ENCODE data around the gene XRCC6. TPM values are rescaled to one million over a fixed set of nuclear protein-coding genes. Genes with fewer than 3 reads are reported as not detected.
A peak's percentile ranks its signal among the peaks of the same experiment; 100 is the strongest.
"Not testable (repeated sequence)": the region's sequence is repeated elsewhere in the genome, so short reads cannot be mapped to it uniquely, and the experiment has no call there.

XRCC6 gene
- total RNA-seq: 100 to 1,000 TPM; 274 to 359 TPM

GRCh38 chr22:41621099-41621910, at the start of gene XRCC6:
Gene XRCC6 (plus strand): TSS chr22:41621295. CDS start chr22:41622005, 710 bp downstream.
- ATAC-seq (peak; percentile 88), DNase-seq (peak; percentile 100)
- CTCF ChIA-PET: interaction anchor here (1.2 to 3.7 kb wide), 5 partner anchors 16 to 76 kb away, joined by 3 to 24 read pairs (median 4); no protein-coding TSS in a partner anchor
- Mint-ChIP-seq H3K27me3 (no peaks in the 10 kb centered on the region), H3K36me3 (peaks cover 28% of the 10 kb centered on the region), H3K9me3 (ENCODE audit: low read depth) (no peaks in the 10 kb centered on the region), H3K27ac (peak within 1 kb of the TSS; percentile 97), H3K4me3 (peak within 1 kb of the TSS; percentile 96), H3K4me1 (peaks cover 47% of the 10 kb centered on the region)

- no peaks in the 10 kb centered on the region for H3K9me3 Mint-ChIP-seq (ENCODE audit: low read depth)
- H3K4me1 Mint-ChIP-seq: no peaks in the 10 kb centered on the region
- no peaks in the 10 kb centered on the region for H3K36me3 Mint-ChIP-seq
- CTCF ChIA-PET: no interaction called here
- H3K4me3 Mint-ChIP-seq: no peak overlapping the region
- ATAC-seq (no peak), DNase-seq (no peak)
- no peak overlapping the region for H3K27ac Mint-ChIP-seq
- H3K27me3 Mint-ChIP-seq: no peaks in the 10 kb centered on the region
Observed at GRCh38 chr22:41571786-41572185, 49.3 kb upstream of the XRCC6 start.

GRCh38 chr22:41572305-41572704, 48.8 kb upstream of the XRCC6 start:
- H3K4me1 Mint-ChIP-seq; H3K27me3 Mint-ChIP-seq; H3K36me3 Mint-ChIP-seq; H3K4me3 Mint-ChIP-seq; H3K9me3 Mint-ChIP-seq (ENCODE audit: low read depth); H3K27ac Mint-ChIP-seq; CTCF ChIA-PET; DNase-seq; ATAC-seq: not testable (repeated sequence)

- ATAC-seq (no peak), DNase-seq (no peak)
- H3K27me3 Mint-ChIP-seq: no peaks in the 10 kb centered on the region
- no peaks in the 10 kb centered on the region for H3K4me1 Mint-ChIP-seq
- H3K27ac Mint-ChIP-seq: no peak overlapping the region
- H3K9me3 Mint-ChIP-seq (ENCODE audit: low read depth): no peaks in the 10 kb centered on the region
- CTCF ChIA-PET: no interaction called here
- no peak overlapping the region for H3K4me3 Mint-ChIP-seq
- no peaks in the 10 kb centered on the region for H3K36me3 Mint-ChIP-seq
Observed at GRCh38 chr22:41573677-41574076, 47.4 kb upstream of the XRCC6 start.

- no peak for ATAC-seq
- peaks cover 2% of the 10 kb centered on the region for H3K36me3 Mint-ChIP-seq
- H3K27ac Mint-ChIP-seq: no peak overlapping the region
- no peak overlapping the region for H3K4me3 Mint-ChIP-seq
- CTCF ChIA-PET: interaction anchor here (0.6 kb wide), 1 partner anchor 76 kb away, joined by 3 read pairs; no protein-coding TSS in a partner anchor
- no peak for DNase-seq
- H3K9me3 Mint-ChIP-seq (ENCODE audit: low read depth): no peaks in the 10 kb centered on the region
- H3K27me3 Mint-ChIP-seq: no peaks in the 10 kb centered on the region
- H3K4me1 Mint-ChIP-seq: no peaks in the 10 kb centered on the region
Observed at GRCh38 chr22:41574847-41575381, 46.2 kb upstream of the XRCC6 start.

GRCh38 chr22:41575533-41575932, 45.6 kb upstream of the XRCC6 start:
- no peak for ATAC-seq

GRCh38 chr22:41576877-41577276, 44.2 kb upstream of the XRCC6 start:
- Mint-ChIP-seq H3K4me1 (peaks cover 2% of the 10 kb centered on the region), H3K36me3 (peaks cover 3% of the 10 kb centered on the region), H3K4me3 (no peak overlapping the region), H3K27ac (no peak overlapping the region), H3K27me3 (no peaks in the 10 kb centered on the region), H3K9me3 (ENCODE audit: low read depth) (no peaks in the 10 kb centered on the region)
- ATAC-seq: peak; percentile 72
- peak; percentile 60 for DNase-seq
- CTCF ChIA-PET: interaction anchor here (0.6 to 3.5 kb wide), 10 partner anchors 9 to 90 kb away, joined by 3 to 20 read pairs (median 3); partner anchors contain the start of genes CSDC2 and PMM1

More at GRCh38 chr22:41575533-41575932, 45.6 kb upstream of the XRCC6 start:
- CTCF ChIA-PET: interaction anchor here (2.0 kb wide), 1 partner anchor 23 kb away, joined by 7 read pairs; no protein-coding TSS in a partner anchor
- DNase-seq: no peak
- Mint-ChIP-seq H3K27me3 (no peaks in the 10 kb centered on the region), H3K4me1 (peaks cover 2% of the 10 kb centered on the region), H3K27ac (no peak overlapping the region), H3K36me3 (peaks cover 3% of the 10 kb centered on the region), H3K4me3 (no peak overlapping the region), H3K9me3 (ENCODE audit: low read depth) (no peaks in the 10 kb centered on the region)

GRCh38 chr22:41578114-41578513, 43.0 kb upstream of the XRCC6 start:
- Mint-ChIP-seq H3K9me3 (ENCODE audit: low read depth) (no peaks in the 10 kb centered on the region), H3K4me3 (no peak overlapping the region), H3K27me3 (no peaks in the 10 kb centered on the region), H3K27ac (no peak overlapping the region), H3K36me3 (peaks cover 9% of the 10 kb centered on the region), H3K4me1 (peaks cover 2% of the 10 kb centered on the region)
- CTCF ChIA-PET: interaction anchor here (0.5 to 3.5 kb wide), 3 partner anchors 11 to 44 kb away, joined by 3 to 20 read pairs (median 3); partner anchors contain the start of genes CSDC2 and PMM1
- ATAC-seq (no peak), DNase-seq (no peak)

GRCh38 chr22:41578818-41579217, 42.3 kb upstream of the XRCC6 start:
- no peak for DNase-seq
- H3K4me3 Mint-ChIP-seq: no peak overlapping the region
- no peak overlapping the region for H3K27ac Mint-ChIP-seq
- no peak for ATAC-seq
- CTCF ChIA-PET: interaction anchor here (3.5 kb wide), 1 partner anchor 11 kb away, joined by 20 read pairs; the partner anchor contains the start of gene PMM1
- H3K4me1 Mint-ChIP-seq: peaks cover 2% of the 10 kb centered on the region
- no peaks in the 10 kb centered on the region for H3K9me3 Mint-ChIP-seq (ENCODE audit: low read depth)
- no peaks in the 10 kb centered on the region for H3K27me3 Mint-ChIP-seq
- H3K36me3 Mint-ChIP-seq: peaks cover 13% of the 10 kb centered on the region

GRCh38 chr22:41579297-41579996, 41.6 kb upstream of the XRCC6 start:
- ATAC-seq (no peak), DNase-seq (no peak)
- no peak overlapping the region for H3K27ac Mint-ChIP-seq
- no peaks in the 10 kb centered on the region for H3K27me3 Mint-ChIP-seq
- CTCF ChIA-PET: interaction anchor here (3.5 kb wide), 1 partner anchor 10 kb away, joined by 20 read pairs; the partner anchor contains the start of gene PMM1
- no peak overlapping the region for H3K4me3 Mint-ChIP-seq
- peaks cover 13% of the 10 kb centered on the region for H3K36me3 Mint-ChIP-seq
- peaks cover 2% of the 10 kb centered on the region for H3K4me1 Mint-ChIP-seq
- H3K9me3 Mint-ChIP-seq (ENCODE audit: low read depth): no peaks in the 10 kb centered on the region

GRCh38 chr22:41579997-41580355, 41.1 kb upstream of the XRCC6 start:
- H3K36me3 Mint-ChIP-seq: peaks cover 14% of the 10 kb centered on the region
- ATAC-seq: no peak

GRCh38 chr22:41582694-41583093, 38.4 kb upstream of the XRCC6 start:
- no peak overlapping the region for H3K27ac Mint-ChIP-seq

More at GRCh38 chr22:41579997-41580355, 41.1 kb upstream of the XRCC6 start:
- H3K27me3 Mint-ChIP-seq: no peaks in the 10 kb centered on the region
- CTCF ChIA-PET: no interaction called here
- H3K4me1 Mint-ChIP-seq: peaks cover 2% of the 10 kb centered on the region
- no peak for DNase-seq
- no peaks in the 10 kb centered on the region for H3K9me3 Mint-ChIP-seq (ENCODE audit: low read depth)
- no peak overlapping the region for H3K27ac Mint-ChIP-seq
- H3K4me3 Mint-ChIP-seq: no peak overlapping the region

GRCh38 chr22:41584881-41585280, 36.2 kb upstream of the XRCC6 start:
- Mint-ChIP-seq H3K27me3 (no peaks in the 10 kb centered on the region), H3K27ac (no peak overlapping the region), H3K4me3 (no peak overlapping the region), H3K36me3 (peaks cover 13% of the 10 kb centered on the region), H3K9me3 (ENCODE audit: low read depth) (no peaks in the 10 kb centered on the region), H3K4me1 (peaks cover 18% of the 10 kb centered on the region)
- ATAC-seq (no peak), DNase-seq (no peak)
- CTCF ChIA-PET: interaction anchor here (1.1 kb wide), 1 partner anchor 8 kb away, joined by 3 read pairs; no protein-coding TSS in a partner anchor

More at GRCh38 chr22:41582694-41583093, 38.4 kb upstream of the XRCC6 start:
- H3K36me3 Mint-ChIP-seq: peaks cover 15% of the 10 kb centered on the region
- ATAC-seq (no peak), DNase-seq (no peak)
- no peak overlapping the region for H3K4me3 Mint-ChIP-seq
- no peaks in the 10 kb centered on the region for H3K9me3 Mint-ChIP-seq (ENCODE audit: low read depth)
- CTCF ChIA-PET: interaction anchor here (0.6 to 1.3 kb wide), 2 partner anchors 12 to 36 kb away, joined by 3 read pairs; no protein-coding TSS in a partner anchor
- H3K27me3 Mint-ChIP-seq: no peaks in the 10 kb centered on the region
- peaks cover 3% of the 10 kb centered on the region for H3K4me1 Mint-ChIP-seq
